Measurements from ENCODE around the gene APP.

GRCh38 chr21:26112975-26113374, 57.6 kb downstream of the APP start:
- no peak for TF ChIP-seq KDM1A (CRISPR knock-in tag; IDR thresholded peaks at IDR 0.05)
- TF ChIP-seq RERE (CRISPR knock-in tag; IDR thresholded peaks at IDR 0.05; ENCODE audit: low read depth) = no peak
- no peak for TF ChIP-seq ZNF280B (CRISPR knock-in tag; IDR thresholded peaks at IDR 0.05; ENCODE audit: borderline replicate concordance)
- TF ChIP-seq ZNF687 (CRISPR knock-in tag; IDR thresholded peaks at IDR 0.05) = no peak

Measured in HepG2 (cell line).